Effector memory CD8-positive, alpha-beta T cell (primary cell): ENCODE data around the gene PAX6.
"Not testable (repeated sequence)": the region's sequence is repeated elsewhere in the genome, so short reads cannot be mapped to it uniquely, and the experiment has no call there.

Experiments
- ATAC-seq: fragments of 150-1000 bp; cut with Tn5 transposase; replicated peaks from 2 replicates; pipeline ENCODE4 v1.10.0; 2021; ENCODE audit warnings: mild to moderate bottlenecking, moderate library complexity
- DNase-seq, 3 experiments: peaks; one replicate each; pipeline ENCODE4 v3.0.0; 2021
- H3K27ac Mint-ChIP-seq, 2 donors: one replicate each; pipeline ENCODE4 v1.8.0; 2022; ENCODE audit warnings: mild to moderate bottlenecking in 2 of 2, mixed read lengths in 2 of 2, moderate library complexity in 2 of 2
- H3K27me3 Mint-ChIP-seq, 2 donors: one replicate each; pipeline ENCODE4 v1.8.0; 2022; ENCODE audit warnings: mixed read lengths in 2 of 2
- H3K36me3 Mint-ChIP-seq: one replicate; pipeline ENCODE4 v1.8.0; 2022; ENCODE audit warnings: mild to moderate bottlenecking, moderate library complexity, mixed read lengths; ENCODE audit not compliant: insufficient read depth
- H3K4me1 Mint-ChIP-seq, 2 donors: one replicate each; pipeline ENCODE4 v1.8.0; 2022; ENCODE audit warnings: low read depth in 2 of 2, mixed read lengths in 2 of 2
- H3K4me3 Mint-ChIP-seq, 2 donors: one replicate each; pipeline ENCODE4 v1.8.0; 2022; ENCODE audit warnings: mild to moderate bottlenecking in 2 of 2, mixed read lengths in 2 of 2, moderate library complexity in 2 of 2
- H3K9me3 Mint-ChIP-seq, 2 donors: one replicate each; pipeline ENCODE4 v1.8.0; 2022; ENCODE audit warnings: mixed read lengths in 2 of 2

PAX6 gene

DNA sequence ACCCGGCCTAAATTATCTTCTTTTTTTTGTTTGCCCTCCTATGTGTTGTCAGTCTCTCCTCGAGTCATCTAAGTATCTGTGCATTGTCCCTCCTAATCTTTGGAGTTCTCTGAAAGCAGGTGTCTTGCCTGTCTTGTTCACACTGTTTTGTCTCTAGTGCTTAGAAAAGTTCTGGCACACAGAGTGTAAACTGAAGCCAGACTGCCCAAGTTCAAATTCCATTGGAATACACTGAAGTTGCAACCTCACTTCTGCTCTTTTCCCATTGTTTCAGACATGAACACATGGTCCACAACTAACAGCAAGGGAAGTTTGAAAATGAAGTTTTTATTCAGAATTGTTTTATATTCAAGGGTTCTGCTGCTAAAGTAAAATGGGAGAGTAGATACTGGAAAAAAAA is 38.7 kb downstream of the PAX6 start:
- ATAC-seq (no peak), DNase-seq (no peak)
- no peaks in the 10 kb centered on the region for H3K27me3 Mint-ChIP-seq
- peaks cover 0 to under 1% of the 10 kb centered on the region in 2 donors for H3K9me3 Mint-ChIP-seq
- no peaks in the 10 kb centered on the region for H3K4me1 Mint-ChIP-seq
- H3K27ac Mint-ChIP-seq, result no peak overlapping the region
- H3K4me3 Mint-ChIP-seq, result no peak overlapping the region
- H3K36me3 Mint-ChIP-seq, result no peaks in the 10 kb centered on the region

DNA sequence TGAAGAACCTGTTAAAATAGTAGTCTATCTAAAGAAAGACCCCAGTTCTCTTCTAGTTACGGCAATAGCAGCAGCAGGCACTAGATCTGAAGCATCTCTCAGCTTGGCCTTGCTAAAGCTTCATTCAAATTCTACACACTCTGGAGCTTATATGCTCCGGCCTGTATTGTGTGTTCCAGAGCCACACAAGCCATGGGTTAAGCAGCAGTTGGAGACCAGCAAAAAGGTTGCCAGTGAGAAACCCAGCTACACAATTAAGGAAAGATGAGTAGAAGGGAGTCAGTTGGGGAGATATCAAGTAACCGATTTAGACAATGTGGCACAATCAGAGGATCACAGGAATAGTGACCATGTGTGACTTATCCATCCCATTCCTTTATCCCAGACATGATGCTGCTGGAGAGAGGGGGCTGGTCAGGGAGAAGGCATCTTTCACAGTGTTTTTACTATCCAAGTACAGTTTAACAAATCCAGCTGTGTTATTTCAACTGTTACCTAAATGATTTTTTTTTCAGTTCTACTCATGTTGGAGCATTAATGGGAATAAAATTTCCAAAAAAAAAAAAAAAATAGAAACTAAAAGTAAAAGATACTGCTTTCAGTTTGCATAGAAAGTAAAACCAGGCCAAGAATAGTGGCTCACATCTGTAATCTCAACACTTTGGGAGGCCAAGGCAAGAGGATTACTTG is 41.0 kb downstream of the PAX6 start:
- Mint-ChIP-seq H3K27ac (no peak overlapping the region), H3K4me3 (no peak overlapping the region), H3K9me3 (no peaks in the 10 kb centered on the region), H3K36me3 (no peaks in the 10 kb centered on the region), H3K4me1 (no peaks in the 10 kb centered on the region), H3K27me3 (no peaks in the 10 kb centered on the region)
- ATAC-seq, result no peak
- no peak for DNase-seq

DNA sequence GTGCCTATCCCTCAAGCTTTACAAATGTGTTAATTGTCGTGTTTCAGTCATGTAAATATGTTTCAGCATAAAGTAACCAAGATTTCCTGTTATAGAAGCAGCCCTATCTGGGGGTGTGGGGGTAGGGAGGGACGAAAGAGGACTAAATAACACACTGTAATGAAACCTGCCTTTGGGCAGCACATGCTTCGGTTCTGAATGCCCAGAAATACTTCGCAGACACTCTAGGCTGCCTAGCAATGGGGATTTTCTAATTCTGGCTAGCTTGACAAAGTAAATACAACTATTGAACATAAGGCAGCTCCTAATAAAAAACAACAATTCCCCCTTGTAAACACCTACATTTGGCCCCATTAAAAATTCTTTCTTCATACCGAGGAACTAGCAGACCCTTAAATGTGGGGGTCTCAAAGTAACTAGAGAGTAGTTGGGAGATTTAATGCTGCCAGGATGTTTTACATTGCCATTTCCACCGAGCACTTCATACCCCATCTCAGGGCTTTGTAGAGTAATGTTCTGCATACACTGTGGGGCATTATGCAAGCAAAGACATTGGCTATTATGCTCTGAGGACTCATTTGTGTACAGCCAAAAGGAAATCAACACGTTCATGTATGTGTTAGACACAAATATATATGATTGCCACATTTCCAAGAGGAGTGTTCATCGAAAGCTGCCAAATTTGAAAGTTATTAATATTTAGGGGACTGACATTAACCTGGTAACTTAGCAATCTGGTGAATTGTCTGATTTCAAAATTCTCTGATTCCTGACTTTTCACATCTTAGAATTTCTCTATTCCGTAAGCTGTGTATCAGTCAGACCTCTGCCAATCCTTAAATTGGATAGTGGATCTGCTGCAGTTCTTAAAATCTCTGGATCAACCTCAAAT is 42.1 kb downstream of the PAX6 start:
- no peaks in the 10 kb centered on the region for H3K36me3 Mint-ChIP-seq
- no peaks in the 10 kb centered on the region for H3K4me1 Mint-ChIP-seq
- no peak for ATAC-seq
- H3K27ac Mint-ChIP-seq, result no peak overlapping the region
- no peaks in the 10 kb centered on the region for H3K9me3 Mint-ChIP-seq
- no peak for DNase-seq
- H3K4me3 Mint-ChIP-seq, result no peak overlapping the region
- no peaks in the 10 kb centered on the region for H3K27me3 Mint-ChIP-seq

DNA sequence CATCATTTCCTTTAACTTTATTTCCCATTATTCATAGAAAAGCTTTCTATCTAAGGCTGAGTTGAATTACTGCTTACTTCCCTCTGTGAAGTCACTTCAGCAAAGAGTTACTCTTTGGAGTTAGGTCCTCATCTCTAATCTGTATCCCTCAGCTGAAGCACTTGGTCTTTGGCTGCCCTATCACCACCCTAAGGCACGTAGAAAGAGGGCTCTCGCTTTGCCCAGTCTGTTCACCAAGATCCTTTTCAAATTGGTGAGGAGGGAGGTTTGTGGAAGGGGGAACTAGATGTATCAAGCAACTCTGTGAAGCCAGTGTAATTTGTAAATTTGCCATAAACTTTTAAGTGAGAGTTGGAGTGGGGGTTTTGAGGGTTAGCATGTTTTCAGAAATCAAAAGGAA is 43.4 kb downstream of the PAX6 start:
- Mint-ChIP-seq H3K27me3 (no peaks in the 10 kb centered on the region), H3K4me3 (no peak overlapping the region), H3K9me3 (no peaks in the 10 kb centered on the region), H3K27ac (no peak overlapping the region), H3K36me3 (no peaks in the 10 kb centered on the region), H3K4me1 (no peaks in the 10 kb centered on the region)
- DNase-seq (no peak), ATAC-seq (no peak)

DNA sequence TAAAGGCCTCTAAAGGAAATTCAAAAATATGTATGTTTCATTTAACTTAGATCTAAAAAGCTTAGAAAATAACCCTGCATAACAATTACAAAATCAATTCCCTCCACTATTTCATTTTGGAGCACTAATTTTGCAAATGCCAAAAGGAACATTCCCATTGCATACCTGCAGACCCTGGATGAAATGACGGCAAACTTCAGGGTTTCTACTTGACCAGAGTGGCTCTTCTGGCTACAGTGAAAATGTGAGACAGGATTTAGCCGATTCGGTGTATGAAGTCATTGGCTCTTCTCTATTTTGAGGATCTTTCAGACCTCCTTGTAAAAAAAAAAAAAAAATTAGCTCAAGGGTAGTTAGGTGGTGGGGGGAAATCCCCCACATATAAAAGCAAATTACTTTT is 44.1 kb downstream of the PAX6 start:
- ATAC-seq, result no peak
- Mint-ChIP-seq H3K36me3 (no peaks in the 10 kb centered on the region), H3K27me3 (no peaks in the 10 kb centered on the region), H3K4me1 (no peaks in the 10 kb centered on the region), H3K27ac (no peak overlapping the region), H3K4me3 (no peak overlapping the region), H3K9me3 (no peaks in the 10 kb centered on the region)
- no peak for DNase-seq

DNA sequence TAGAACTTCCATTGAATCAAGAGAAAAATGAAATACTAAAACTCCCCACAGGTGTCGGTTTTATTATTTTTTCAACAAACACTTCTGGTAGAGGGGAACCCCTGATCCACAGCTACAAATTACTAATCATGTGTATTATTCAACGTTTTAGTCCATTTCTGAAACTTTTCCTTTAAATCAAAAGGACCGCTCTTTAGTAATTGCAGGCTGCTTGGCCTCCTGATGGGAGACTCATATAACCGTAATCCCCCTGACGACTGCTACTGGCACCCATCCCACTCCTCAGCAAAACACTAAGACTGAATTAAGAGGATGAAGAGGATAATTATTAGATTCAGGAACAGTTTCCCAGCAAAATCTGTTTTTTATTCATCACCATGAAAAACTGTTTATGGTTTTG is 46.4 kb downstream of the PAX6 start:
- DNase-seq (no peak), ATAC-seq (no peak)
- Mint-ChIP-seq H3K4me3 (no peak overlapping the region), H3K9me3 (no peaks in the 10 kb centered on the region), H3K4me1 (no peaks in the 10 kb centered on the region), H3K27ac (no peak overlapping the region), H3K27me3 (no peaks in the 10 kb centered on the region), H3K36me3 (no peaks in the 10 kb centered on the region)

DNA sequence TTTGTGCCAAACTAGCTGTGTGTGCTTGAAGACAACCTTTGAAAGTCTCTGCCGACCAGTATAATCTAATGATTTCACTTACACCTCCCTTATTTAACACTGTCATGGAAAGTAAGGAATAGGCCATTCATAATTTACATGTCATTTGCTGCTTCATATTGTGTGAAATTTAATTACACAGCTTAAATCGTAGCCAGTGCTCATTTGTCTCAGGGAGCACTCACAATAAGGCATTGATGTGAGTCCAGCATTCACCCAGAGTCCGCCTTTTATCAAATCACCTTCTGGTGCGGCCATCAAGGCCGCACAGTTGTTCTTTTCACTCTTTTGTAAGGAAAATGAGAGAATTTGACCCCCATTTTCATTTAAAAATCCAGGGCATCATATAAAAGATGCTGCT is 46.9 kb downstream of the PAX6 start:
- H3K9me3 Mint-ChIP-seq, result no peaks in the 10 kb centered on the region
- ATAC-seq, result no peak
- H3K27ac Mint-ChIP-seq, result no peak overlapping the region
- no peaks in the 10 kb centered on the region for H3K36me3 Mint-ChIP-seq
- no peak overlapping the region for H3K4me3 Mint-ChIP-seq
- no peaks in the 10 kb centered on the region for H3K27me3 Mint-ChIP-seq
- DNase-seq, result no peak
- H3K4me1 Mint-ChIP-seq, result no peaks in the 10 kb centered on the region

DNA sequence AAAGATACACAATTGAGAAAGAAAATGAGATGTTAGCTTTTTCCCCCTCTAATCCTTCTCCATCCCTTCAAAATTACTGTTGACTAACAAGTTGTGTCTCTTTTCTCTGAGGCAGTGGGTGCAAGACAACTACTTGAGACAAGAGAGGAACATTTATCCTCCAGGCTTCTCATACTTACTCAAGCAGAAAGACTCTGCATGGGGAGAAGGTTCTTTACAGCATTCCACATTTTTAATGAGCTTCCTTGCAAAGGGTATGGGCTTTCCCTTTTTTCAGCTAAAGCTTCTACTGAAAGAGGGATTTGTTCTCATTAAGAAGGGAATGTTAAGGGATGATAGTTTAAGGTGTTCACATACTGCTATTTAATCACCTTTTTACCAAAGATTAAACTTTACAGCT is 47.8 kb downstream of the PAX6 start:
- no peaks in the 10 kb centered on the region for H3K9me3 Mint-ChIP-seq
- no peak overlapping the region for H3K4me3 Mint-ChIP-seq
- no peak for ATAC-seq
- no peaks in the 10 kb centered on the region for H3K36me3 Mint-ChIP-seq
- DNase-seq, result no peak
- no peaks in the 10 kb centered on the region for H3K4me1 Mint-ChIP-seq
- H3K27me3 Mint-ChIP-seq, result no peaks in the 10 kb centered on the region
- no peak overlapping the region for H3K27ac Mint-ChIP-seq

DNA sequence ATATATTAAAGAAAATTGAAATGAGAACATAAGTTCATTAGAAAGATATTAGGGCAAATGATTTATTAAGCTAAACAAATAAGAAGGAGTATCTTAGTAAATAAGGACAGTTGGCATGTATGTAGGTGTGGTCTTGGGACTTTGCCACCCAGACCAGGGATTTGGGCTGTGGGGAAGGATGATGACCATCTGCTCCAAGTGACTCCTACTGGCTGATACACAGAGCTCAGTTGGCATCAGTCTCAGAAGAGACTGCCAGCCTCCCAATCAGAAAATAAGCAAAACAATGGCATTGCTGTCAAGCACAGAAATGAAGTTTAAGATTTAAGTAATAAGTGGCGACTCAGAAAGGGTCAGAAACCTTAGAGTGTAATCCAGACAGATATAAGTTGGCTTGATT is 49.5 kb downstream of the PAX6 start:
- no peaks in the 10 kb centered on the region for H3K4me1 Mint-ChIP-seq
- no peak for DNase-seq
- ATAC-seq, result no peak
- H3K27ac Mint-ChIP-seq, result no peak overlapping the region
- H3K4me3 Mint-ChIP-seq, result no peak overlapping the region
- H3K36me3 Mint-ChIP-seq, result no peaks in the 10 kb centered on the region
- no peaks in the 10 kb centered on the region for H3K9me3 Mint-ChIP-seq
- H3K27me3 Mint-ChIP-seq, result no peaks in the 10 kb centered on the region

DNA sequence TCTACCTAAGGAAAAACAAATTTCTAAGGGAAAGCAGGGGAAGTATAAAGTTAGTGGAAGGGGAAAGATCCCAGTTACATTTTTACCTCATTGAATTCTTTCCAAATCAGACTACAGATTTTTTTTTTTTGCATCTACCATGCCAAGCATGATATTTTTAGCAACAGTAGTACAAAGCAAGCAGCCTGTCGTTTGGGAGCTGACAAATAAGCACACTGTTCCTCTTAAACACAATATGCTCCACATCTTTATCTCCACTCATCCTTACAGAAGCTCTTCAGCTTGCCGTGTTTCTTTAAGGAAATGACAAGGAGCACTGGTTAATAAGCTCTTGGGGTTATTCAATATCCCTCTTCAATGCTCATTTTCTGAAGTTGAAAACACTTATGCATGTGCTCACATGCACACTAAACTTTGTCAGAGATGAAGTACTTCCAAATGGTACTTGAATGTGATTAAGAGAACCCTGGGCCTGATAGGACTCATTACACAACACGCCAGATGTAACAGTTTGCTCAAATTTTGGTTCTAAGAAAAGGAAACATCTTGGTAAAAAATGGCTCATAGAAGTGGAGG is 53.8 kb downstream of the PAX6 start:
- H3K27me3 Mint-ChIP-seq, result no peaks in the 10 kb centered on the region
- H3K4me1 Mint-ChIP-seq, result no peaks in the 10 kb centered on the region
- H3K4me3 Mint-ChIP-seq, result no peak overlapping the region
- no peaks in the 10 kb centered on the region for H3K9me3 Mint-ChIP-seq
- ATAC-seq, result no peak
- H3K27ac Mint-ChIP-seq, result no peak overlapping the region
- no peak for DNase-seq
- H3K36me3 Mint-ChIP-seq, result no peaks in the 10 kb centered on the region

DNA sequence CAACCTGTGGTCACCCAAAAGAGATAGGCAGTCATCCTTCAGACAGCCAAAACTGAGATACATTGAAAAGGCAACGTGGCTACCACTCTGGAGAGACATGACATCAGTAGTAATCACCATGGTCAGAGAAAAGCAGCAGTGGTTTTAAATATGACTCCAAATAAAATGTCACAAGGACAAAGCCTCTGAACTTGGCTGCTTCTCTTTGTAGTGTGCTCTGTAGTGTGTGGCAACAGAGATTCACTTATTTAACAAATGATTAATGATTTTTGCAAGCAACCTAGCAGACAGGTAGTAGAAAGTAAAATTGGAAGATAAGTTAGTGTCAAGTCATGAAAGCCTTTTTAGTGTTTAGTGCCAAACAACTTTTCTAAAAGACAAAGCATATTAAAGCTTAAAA is 63.5 kb downstream of the PAX6 start:
- Mint-ChIP-seq H3K27ac (no peak overlapping the region), H3K27me3 (no peaks in the 10 kb centered on the region), H3K4me1 (no peaks in the 10 kb centered on the region), H3K4me3 (no peak overlapping the region), H3K36me3 (no peaks in the 10 kb centered on the region), H3K9me3 (peaks cover 0 to 7% of the 10 kb centered on the region in 2 donors)
- DNase-seq (no peak), ATAC-seq (no peak)

DNA sequence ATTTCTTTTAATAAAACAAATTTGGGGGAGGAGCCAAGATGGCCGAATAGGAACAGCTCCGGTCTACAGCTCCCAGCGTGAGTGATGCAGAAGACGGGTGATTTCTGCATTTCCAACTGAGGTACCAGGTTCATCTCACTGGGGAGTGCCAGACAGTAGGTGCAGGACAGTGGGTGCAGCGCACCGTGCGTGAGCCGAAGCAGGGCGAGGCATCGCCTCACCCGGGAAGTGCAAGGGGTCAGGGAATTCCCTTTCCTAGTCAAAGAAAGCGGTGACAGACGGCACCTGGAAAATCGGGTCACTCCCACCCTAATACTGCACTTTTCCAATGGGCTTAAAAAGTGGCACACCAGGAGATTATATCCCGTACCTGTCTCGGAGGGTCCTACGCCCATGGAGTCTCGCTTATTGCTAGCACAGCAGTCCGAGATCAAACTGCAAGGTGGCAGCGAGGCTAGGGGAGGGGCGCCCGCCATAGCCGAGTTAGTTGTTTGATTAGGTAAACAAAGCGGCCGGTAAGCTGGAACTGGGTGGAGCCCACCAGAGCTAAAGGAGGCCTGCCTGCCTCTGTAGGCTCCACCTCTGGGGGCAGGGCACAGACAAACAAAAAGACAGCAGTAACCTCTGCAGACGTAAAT is 70.3 kb downstream of the PAX6 start:
- not testable (repeated sequence) for H3K9me3 Mint-ChIP-seq, ATAC-seq, H3K36me3 Mint-ChIP-seq

DNA sequence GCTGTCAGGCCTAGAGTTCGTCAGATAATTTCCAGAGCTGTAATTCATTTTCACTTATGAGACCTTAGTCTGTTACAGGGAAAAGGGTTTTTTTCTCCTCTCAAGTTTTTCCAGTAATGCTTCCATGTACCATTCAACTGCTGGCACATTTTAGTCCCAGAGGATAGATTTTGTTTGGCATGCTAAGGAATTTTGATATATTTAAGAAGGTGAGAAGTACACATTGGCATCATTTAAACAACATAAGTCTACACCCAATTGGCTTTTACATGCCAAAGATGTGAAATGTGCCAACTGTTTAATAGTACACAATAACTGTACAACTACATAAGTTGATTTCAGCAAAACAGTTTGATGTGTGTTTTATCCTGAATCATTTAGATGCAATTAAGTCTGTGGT is 71.0 kb downstream of the PAX6 start:
- peaks cover 0 to 10% of the 10 kb centered on the region in 2 donors for H3K9me3 Mint-ChIP-seq
- DNase-seq (no peak), ATAC-seq (no peak)
- H3K27me3 Mint-ChIP-seq, result no peaks in the 10 kb centered on the region
- H3K36me3 Mint-ChIP-seq, result no peaks in the 10 kb centered on the region
- H3K27ac Mint-ChIP-seq, result no peak overlapping the region
- H3K4me1 Mint-ChIP-seq, result no peaks in the 10 kb centered on the region
- no peak overlapping the region for H3K4me3 Mint-ChIP-seq

More for the DNA sequence above, 70.3 kb downstream of the PAX6 start:
- not testable (repeated sequence) for H3K4me1 Mint-ChIP-seq, H3K27ac Mint-ChIP-seq, DNase-seq, H3K4me3 Mint-ChIP-seq, H3K27me3 Mint-ChIP-seq
